ENCODE measurements around the gene GALNT14. TPM values are rescaled to one million over a fixed set of nuclear protein-coding genes. Genes with fewer than 3 reads are reported as not detected.

GALNT14 gene
- total RNA-seq, 2 donors from 2014 or later: 0.15 to 1.0 TPM

GRCh38 chr2:30971231-30972025 lies 166.8 kb downstream of the GALNT14 start:
- Histone ChIP-seq H3K4me1 (peaks cover 0 to 9% of the 10 kb centered on the region in 2 donors), H3K27me3 (no peaks in the 10 kb centered on the region), H3K27ac (no peak overlapping the region), H3K36me3 (no peaks in the 10 kb centered on the region), H3K9me3 (no peaks in the 10 kb centered on the region), H3K4me3 (no peak overlapping the region)
- TF ChIP-seq CTCF (IDR thresholded peaks at IDR 0.05): no peak
- no peak for DNase-seq (ENCODE audit: low spot score)

- no peak for TF ChIP-seq CTCF (IDR thresholded peaks at IDR 0.05)
- Histone ChIP-seq H3K4me3 (no peak overlapping the region), H3K27ac (no peak overlapping the region), H3K36me3 (no peaks in the 10 kb centered on the region), H3K4me1 (peaks cover 0 to 2% of the 10 kb centered on the region in 2 donors), H3K27me3 (no peaks in the 10 kb centered on the region), H3K9me3 (no peaks in the 10 kb centered on the region)
- no peak for DNase-seq (ENCODE audit: low spot score)
Measured at GRCh38 chr2:30968660-30969397, 169.4 kb downstream of the GALNT14 start.

GRCh38 chr2:30966786-30967185 lies 171.5 kb downstream of the GALNT14 start:
- Histone ChIP-seq H3K27ac (no peak overlapping the region), H3K36me3 (no peaks in the 10 kb centered on the region), H3K27me3 (no peaks in the 10 kb centered on the region), H3K4me3 (no peak overlapping the region), H3K9me3 (no peaks in the 10 kb centered on the region), H3K4me1 (no peaks in the 10 kb centered on the region)
- no peak for DNase-seq (ENCODE audit: low spot score)
- TF ChIP-seq CTCF (IDR thresholded peaks at IDR 0.05): no peak

- Histone ChIP-seq H3K36me3 (no peaks in the 10 kb centered on the region), H3K9me3 (no peaks in the 10 kb centered on the region), H3K4me3 (no peak overlapping the region), H3K4me1 (no peaks in the 10 kb centered on the region), H3K27me3 (no peaks in the 10 kb centered on the region), H3K27ac (no peak overlapping the region)
- no peak for TF ChIP-seq CTCF (IDR thresholded peaks at IDR 0.05)
- no peak for DNase-seq (ENCODE audit: low spot score)
Measured at GRCh38 chr2:30965022-30965531, 173.2 kb downstream of the GALNT14 start.

GRCh38 chr2:30964334-30965005 lies 173.8 kb downstream of the GALNT14 start:
- no peak for DNase-seq (ENCODE audit: low spot score)
- Histone ChIP-seq H3K4me3 (no peak overlapping the region), H3K27ac (no peak overlapping the region), H3K4me1 (no peaks in the 10 kb centered on the region), H3K27me3 (no peaks in the 10 kb centered on the region), H3K9me3 (no peaks in the 10 kb centered on the region), H3K36me3 (no peaks in the 10 kb centered on the region)
- TF ChIP-seq CTCF (IDR thresholded peaks at IDR 0.05): no peak

All from right atrium auricular region (tissue), 2 donors.